Mesenchymal stem cell (in vitro differentiated cells and primary cell): ENCODE data around the gene PCYT1B.

ENCODE experiments used
- DNase-seq: peaks from one replicate; pipeline ENCODE4 v3.0.0-alpha.2; 2013
- H2AFZ ChIP-seq: one replicate; pipeline ENCODE4 v1.6.1; 2013; ENCODE audit warnings: low read depth, mild to moderate bottlenecking, control low read depth, inconsistent platforms, low read length, moderate library complexity
- H2AK5ac ChIP-seq: 2 replicates; pipeline ENCODE4 v1.6.1; 2013; ENCODE audit warnings: low read length, moderate library complexity, mild to moderate bottlenecking, inconsistent platforms; ENCODE audit not compliant: severe bottlenecking
- H2BK120ac ChIP-seq: one replicate; pipeline ENCODE4 v1.6.1; 2013; ENCODE audit warnings: low read depth, mild to moderate bottlenecking, inconsistent platforms, low read length, moderate library complexity
- H2BK12ac ChIP-seq, 2 experiments: one replicate each; pipeline ENCODE4 v1.6.1; 2013; ENCODE audit warnings: inconsistent platforms in 2 of 2, low read length in 2 of 2, mild to moderate bottlenecking in 2 of 2, moderate library complexity in 2 of 2, control low read depth in 1 of 2
- H2BK15ac ChIP-seq: one replicate; pipeline ENCODE4 v1.6.1; 2013; ENCODE audit warnings: mild to moderate bottlenecking, low read depth, inconsistent platforms; ENCODE audit not compliant: poor library complexity, severe bottlenecking
- H2BK5ac ChIP-seq: 2 replicates; pipeline ENCODE4 v1.6.1; 2013; ENCODE audit warnings: low read depth, mild to moderate bottlenecking, low read length, control low read depth, inconsistent platforms; ENCODE audit not compliant: poor library complexity, severe bottlenecking
- H3K14ac ChIP-seq, 2 experiments: one replicate each; pipeline ENCODE4 v1.6.1; 2013; ENCODE audit warnings: inconsistent platforms in 2 of 2, low read length in 2 of 2, control low read depth in 1 of 2, mild to moderate bottlenecking in 1 of 2, moderate library complexity in 1 of 2
- H3K18ac ChIP-seq, 2 experiments: one replicate each; pipeline ENCODE4 v1.6.1; 2013; ENCODE audit warnings: inconsistent platforms in 2 of 2, low read length in 2 of 2, control low read depth in 1 of 2, low read depth in 1 of 2, mild to moderate bottlenecking in 1 of 2
- H3K23ac ChIP-seq, 2 experiments: one replicate each; pipeline ENCODE4 v1.6.1; 2013; ENCODE audit warnings: inconsistent platforms in 2 of 2, low read length in 2 of 2, mild to moderate bottlenecking in 2 of 2, moderate library complexity in 2 of 2, control low read depth in 1 of 2
- H3K27ac ChIP-seq: 2 replicates; pipeline ENCODE4 v1.5.1; 2013; ENCODE audit warnings: mild to moderate bottlenecking, moderate library complexity, low read length, control low read depth, inconsistent platforms; ENCODE audit not compliant: poor library complexity, severe bottlenecking
- H3K27me3 ChIP-seq, 2 experiments: 2 replicates each; pipeline versions ENCODE4 v1.6.1 to v1.7.0; 2013; ENCODE audit warnings: low read length in 2 of 2, mild to moderate bottlenecking in 2 of 2, moderate library complexity in 2 of 2, control low read depth in 1 of 2, inconsistent platforms in 1 of 2; ENCODE audit not compliant: control insufficient read depth in 1 of 2, insufficient read depth in 1 of 2
- H3K36me3 ChIP-seq, 2 experiments: 2 replicates each; pipeline versions ENCODE4 v1.6.1 to v1.7.0; 2013; ENCODE audit warnings: low read length in 2 of 2, control low read depth in 1 of 2, inconsistent platforms in 1 of 2, low read depth in 1 of 2, mild to moderate bottlenecking in 1 of 2; ENCODE audit not compliant: insufficient read depth in 2 of 2, control insufficient read depth in 1 of 2
- H3K4ac ChIP-seq, 2 experiments: one replicate each; pipeline ENCODE4 v1.6.1; 2013; ENCODE audit warnings: inconsistent platforms in 2 of 2, low read length in 2 of 2, mild to moderate bottlenecking in 2 of 2, moderate library complexity in 2 of 2, control low read depth in 1 of 2, low read depth in 1 of 2
- H3K4me1 ChIP-seq: 2 replicates; pipeline ENCODE4 v1.6.1; 2013; ENCODE audit warnings: low read depth, low read length, control low read depth; ENCODE audit not compliant: control insufficient read depth, insufficient read depth
- H3K4me2 ChIP-seq: 2 replicates; pipeline ENCODE4 v1.6.1; 2013; ENCODE audit warnings: low read length, mild to moderate bottlenecking, inconsistent platforms; ENCODE audit not compliant: poor library complexity, severe bottlenecking
- H3K4me3 ChIP-seq, 2 experiments: 2 replicates each; pipeline versions ENCODE4 v1.5.1 to v1.7.0; 2013; ENCODE audit warnings: low read length in 2 of 2, mild to moderate bottlenecking in 2 of 2, control low read depth in 1 of 2, low read depth in 1 of 2; ENCODE audit not compliant: insufficient read depth in 1 of 2
- H3K79me1 ChIP-seq: replicated peaks from 2 replicates; pipeline ENCODE4 v1.6.1; 2013; ENCODE audit warnings: mild to moderate bottlenecking, control low read depth, low read length, inconsistent platforms; ENCODE audit not compliant: poor library complexity, severe bottlenecking
- H3K9ac ChIP-seq: 2 replicates; pipeline ENCODE4 v1.7.0; 2013; ENCODE audit warnings: mild to moderate bottlenecking, low read length, moderate library complexity
- H3K9me3 ChIP-seq: 2 replicates; pipeline ENCODE4 v1.7.0; 2013; ENCODE audit warnings: mild to moderate bottlenecking, low read length; ENCODE audit not compliant: control insufficient read depth
- H4K8ac ChIP-seq: one replicate; pipeline ENCODE4 v1.6.1; 2013; ENCODE audit warnings: inconsistent platforms, mild to moderate bottlenecking, low read length, moderate library complexity
- H4K91ac ChIP-seq: one replicate; pipeline ENCODE4 v1.6.1; 2013; ENCODE audit warnings: mild to moderate bottlenecking, low read length, inconsistent platforms
- WGBS: methylation state at CpG from one replicate; pipeline ENCODE4 v1.1.7; 2013; ENCODE audit warnings: mixed read lengths; 5-methylcytosine and 5-hydroxymethylcytosine counted together

PCYT1B gene

GRCh38 chrX:24673424-24673823, 26.3 kb upstream of the PCYT1B start:
- 91% methylated on average over 1 of the region's 2 CpGs for WGBS
- no peak overlapping the region for H3K4me3 ChIP-seq
- H3K23ac ChIP-seq = no peak overlapping the region
- no peak overlapping the region for H2BK12ac ChIP-seq
- H3K79me1 ChIP-seq = no peaks in the 10 kb centered on the region
- no peak for DNase-seq
- H3K4me2 ChIP-seq = no peak overlapping the region
- H2AK5ac ChIP-seq = no peak overlapping the region
- H3K9ac ChIP-seq = no peak overlapping the region
- H3K4ac ChIP-seq = no peak overlapping the region
- peaks cover 0 to 16% of the 10 kb centered on the region in 2 experiments for H3K27me3 ChIP-seq
- no peak overlapping the region for H2BK15ac ChIP-seq
- no peaks in the 10 kb centered on the region for H3K9me3 ChIP-seq
- no peak overlapping the region for H3K18ac ChIP-seq
- H4K91ac ChIP-seq = no peak overlapping the region
- no peaks in the 10 kb centered on the region for H3K4me1 ChIP-seq
- H2BK120ac ChIP-seq = no peak overlapping the region
- H3K36me3 ChIP-seq = no peaks in the 10 kb centered on the region
- H2BK5ac ChIP-seq = no peak overlapping the region
- no peak overlapping the region for H3K27ac ChIP-seq
- H2AFZ ChIP-seq = no peak overlapping the region
- no peak overlapping the region for H4K8ac ChIP-seq
- H3K14ac ChIP-seq = no peak overlapping the region

- Histone ChIP-seq H3K27me3 (peaks cover 0 to 18% of the 10 kb centered on the region in 2 experiments), H3K4me3 (no peak overlapping the region), H2BK15ac (no peak overlapping the region), H3K27ac (no peak overlapping the region), H3K9ac (no peak overlapping the region), H3K4me2 (no peak overlapping the region), H4K8ac (no peak overlapping the region), H2BK120ac (no peak overlapping the region), H2AK5ac (no peak overlapping the region), H3K18ac (no peak overlapping the region), H2AFZ (no peak overlapping the region), H3K23ac (no peak overlapping the region), H3K79me1 (no peaks in the 10 kb centered on the region), H3K9me3 (no peaks in the 10 kb centered on the region), H4K91ac (no peak overlapping the region), H2BK5ac (no peak overlapping the region), H3K4ac (no peak overlapping the region), H2BK12ac (no peak overlapping the region), H3K4me1 (no peaks in the 10 kb centered on the region), H3K36me3 (no peaks in the 10 kb centered on the region), H3K14ac (no peak overlapping the region)
- DNase-seq = no peak
- WGBS = 84% methylated on average over 7 of the region's 11 CpGs
Observed at GRCh38 chrX:24672701-24673190, 25.6 kb upstream of the PCYT1B start.

DNA sequence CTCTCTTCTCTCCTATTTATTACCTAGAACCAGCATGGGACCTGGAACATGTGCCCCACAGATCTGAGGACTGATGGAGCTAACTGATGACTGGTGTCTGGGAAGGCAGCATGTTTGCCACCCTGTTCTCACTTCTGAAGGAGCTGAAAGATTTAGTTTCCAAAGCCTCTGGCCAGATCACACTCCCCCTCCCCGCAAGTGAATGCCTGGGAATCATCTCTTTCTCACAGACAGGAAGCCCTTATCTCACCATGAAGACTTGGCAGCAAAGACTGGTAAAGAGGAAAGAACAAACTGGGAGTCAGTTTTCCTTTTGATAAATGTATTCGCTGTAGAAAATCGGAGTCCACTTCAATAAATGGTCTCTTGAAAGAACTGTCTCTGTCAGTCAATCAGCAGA, 21.0 kb upstream of the PCYT1B start:
- Histone ChIP-seq H4K91ac (no peak overlapping the region), H3K79me1 (no peaks in the 10 kb centered on the region), H3K9ac (no peak overlapping the region), H2BK5ac (no peak overlapping the region), H2BK120ac (no peak overlapping the region), H3K27me3 (peaks cover 0 to 20% of the 10 kb centered on the region in 2 experiments), H3K18ac (no peak overlapping the region), H2AFZ (no peak overlapping the region), H3K4me2 (no peak overlapping the region), H3K27ac (no peak overlapping the region), H2BK12ac (no peak overlapping the region), H3K23ac (no peak overlapping the region), H3K4me3 (no peak overlapping the region), H3K4ac (no peak overlapping the region), H4K8ac (no peak overlapping the region), H3K36me3 (no peaks in the 10 kb centered on the region), H3K14ac (no peak overlapping the region), H2BK15ac (no peak overlapping the region), H3K4me1 (no peaks in the 10 kb centered on the region), H2AK5ac (no peak overlapping the region), H3K9me3 (no peaks in the 10 kb centered on the region)
- no CpG with 5 or more reads among the region's 3 CpGs for WGBS
- DNase-seq = peak; percentile 8

- Histone ChIP-seq H3K36me3 (no peaks in the 10 kb centered on the region), H3K4me2 (no peak overlapping the region), H3K4me1 (no peaks in the 10 kb centered on the region), H2BK15ac (no peak overlapping the region), H3K27ac (no peak overlapping the region), H3K79me1 (no peaks in the 10 kb centered on the region), H2BK12ac (no peak overlapping the region), H4K91ac (no peak overlapping the region), H3K27me3 (peaks cover 3 to 37% of the 10 kb centered on the region in 2 experiments), H2AFZ (no peak overlapping the region), H2BK120ac (no peak overlapping the region), H3K9me3 (no peaks in the 10 kb centered on the region), H2BK5ac (no peak overlapping the region), H2AK5ac (no peak overlapping the region), H3K4ac (no peak overlapping the region), H3K4me3 (no peak overlapping the region), H3K18ac (no peak overlapping the region), H3K23ac (no peak overlapping the region), H3K14ac (no peak overlapping the region), H4K8ac (no peak overlapping the region), H3K9ac (no peak overlapping the region)
- 58% methylated on average over 4 of the region's 4 CpGs for WGBS
- DNase-seq = no peak
Observed at GRCh38 chrX:24662352-24662751, 15.2 kb upstream of the PCYT1B start.
